ENCODE results near the gene HOMER3. TPM values are rescaled to one million over a fixed set of nuclear protein-coding genes. Genes with fewer than 3 reads are reported as not detected.
"Not testable (repeated sequence)": the region's sequence is repeated elsewhere in the genome, so short reads cannot be mapped to it uniquely, and the experiment has no call there.

Gene HOMER3
- total RNA-seq, 1 donor from 2014 or later = 14.1 TPM

DNA sequence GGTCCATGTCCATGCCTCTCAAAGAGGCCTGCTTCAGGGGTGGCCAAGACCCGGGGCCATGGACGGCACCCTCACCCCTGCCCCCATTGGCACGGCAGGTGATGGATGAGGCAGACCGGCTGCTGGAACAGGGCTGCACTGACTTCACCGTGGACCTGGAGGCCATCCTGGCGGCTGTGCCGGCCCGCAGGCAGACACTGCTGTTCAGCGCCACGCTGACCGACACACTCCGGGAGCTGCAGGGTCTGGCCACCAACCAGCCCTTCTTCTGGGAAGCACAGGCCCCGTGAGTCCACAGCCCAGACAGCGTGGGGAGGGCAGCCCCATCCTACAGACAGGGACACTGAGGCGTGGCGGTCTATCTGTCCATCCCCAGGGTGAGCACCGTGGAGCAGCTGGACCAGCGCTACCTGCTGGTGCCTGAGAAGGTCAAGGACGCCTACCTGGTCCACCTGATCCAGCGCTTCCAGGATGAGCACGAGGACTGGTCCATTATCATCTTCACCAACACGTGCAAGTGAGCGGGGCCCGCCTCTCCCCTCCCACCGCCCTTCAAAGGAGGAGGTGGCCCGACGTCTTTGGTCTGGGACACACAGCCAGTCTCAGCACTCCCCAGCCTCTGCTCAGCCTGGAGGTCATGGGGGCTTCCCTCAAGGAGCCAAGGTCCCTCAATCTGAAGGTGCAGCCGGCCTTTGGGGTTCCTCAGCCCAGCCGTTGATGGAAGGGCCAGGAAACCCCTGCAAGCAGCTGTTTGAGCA, 18.6 kb downstream of the HOMER3 start:
- no peak for ATAC-seq

DNA sequence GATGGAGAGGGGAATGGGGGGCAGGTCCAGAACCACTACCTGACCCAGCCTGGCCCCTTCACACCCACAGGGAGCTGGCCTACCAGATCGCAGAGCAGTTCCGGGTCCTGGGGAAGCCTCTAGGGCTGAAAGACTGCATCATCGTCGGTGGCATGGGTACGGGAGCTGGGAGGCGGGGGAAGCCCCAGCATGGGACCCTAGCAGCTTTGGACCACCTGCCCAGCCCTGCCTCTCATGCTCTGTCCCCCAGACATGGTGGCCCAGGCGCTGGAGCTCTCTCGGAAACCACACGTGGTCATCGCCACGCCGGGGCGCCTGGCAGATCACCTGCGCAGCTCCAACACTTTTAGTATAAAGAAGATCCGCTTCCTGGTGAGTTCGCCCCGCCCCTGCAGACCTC, 19.4 kb downstream of the HOMER3 start:
- ATAC-seq = no peak

DNA sequence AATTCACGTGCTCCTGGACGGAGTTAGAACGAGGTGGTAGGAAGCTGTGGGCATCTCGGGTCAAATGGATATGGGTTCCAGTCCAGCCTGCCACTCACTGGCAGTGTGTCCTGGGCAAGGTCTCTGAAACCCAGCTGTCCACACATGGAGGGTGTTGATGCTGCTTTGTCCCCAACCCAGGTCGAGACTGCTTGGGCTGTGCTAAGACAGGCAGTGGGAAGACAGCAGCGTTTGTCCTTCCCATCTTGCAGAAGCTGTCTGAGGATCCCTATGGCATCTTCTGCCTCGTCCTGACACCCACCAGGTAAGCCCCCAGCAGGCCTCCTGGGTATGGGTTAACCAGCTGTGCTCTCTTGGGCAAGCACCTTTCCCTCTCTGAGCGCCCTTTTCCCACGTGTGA, 20.6 kb downstream of the HOMER3 start:
- no peak for ATAC-seq

DNA sequence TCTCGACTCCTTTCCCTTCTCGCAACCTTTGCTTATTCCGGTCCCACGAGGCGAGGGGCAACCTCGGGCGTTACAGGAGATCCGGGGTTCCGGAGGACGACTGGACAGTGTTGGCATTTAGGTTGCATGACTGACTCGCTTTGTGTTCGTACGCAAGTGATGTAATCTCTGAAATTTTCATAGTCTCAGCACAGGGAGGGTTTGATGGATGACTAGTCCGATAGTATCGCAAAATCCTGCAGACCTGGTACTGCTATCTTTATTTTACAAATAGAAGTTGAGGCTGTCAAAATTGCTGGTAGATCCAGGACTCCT, 21.2 kb downstream of the HOMER3 start:
- no peak for ATAC-seq

DNA sequence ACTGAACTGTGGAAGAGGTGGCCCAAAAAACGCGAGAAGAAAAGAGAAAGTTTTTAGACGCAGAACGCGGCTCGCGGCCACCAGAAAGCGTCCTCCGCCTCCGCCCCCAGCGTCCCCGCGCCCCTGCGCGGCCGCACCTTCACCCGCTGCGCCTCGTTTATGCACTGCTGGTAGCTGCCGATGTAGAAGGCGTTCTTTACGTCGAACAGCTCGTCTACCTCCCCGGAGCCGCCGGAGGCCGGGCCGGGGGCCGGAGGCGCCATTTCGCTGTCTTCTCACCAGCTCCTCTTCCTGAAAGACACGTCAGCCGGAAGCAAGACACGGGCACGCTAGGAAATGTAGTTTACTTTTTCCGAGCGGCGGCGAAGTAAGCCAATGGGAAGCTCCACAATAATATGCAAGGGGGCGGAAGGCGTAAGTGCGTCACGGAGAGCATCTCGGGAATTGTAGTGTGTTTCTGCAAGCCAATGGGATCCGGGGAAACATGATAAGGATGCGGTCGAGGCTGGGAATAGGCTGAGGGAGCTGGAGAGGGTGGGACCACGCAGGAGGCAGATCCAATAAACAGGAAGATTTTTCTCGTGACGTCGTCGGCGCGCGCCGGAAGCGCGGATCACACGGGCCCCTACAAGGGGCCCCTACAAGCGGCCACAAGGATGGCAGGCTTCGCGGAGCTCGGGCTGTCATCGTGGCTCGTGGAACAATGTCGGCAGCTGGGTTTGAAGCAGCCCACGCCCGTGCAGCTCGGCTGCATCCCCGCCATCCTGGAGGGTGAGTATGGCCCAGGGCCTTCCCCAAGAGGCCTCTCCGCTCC, 21.7 kb downstream of the HOMER3 start, which contains the start of the genes COPE and DDX49:
COPE (minus strand) TSS at position 302 of the 814 bp plus-strand sequence; CDS start at position 263, 39 bp downstream.
DDX49 (plus strand) TSS at position 630 of the 814 bp plus-strand sequence; CDS start at position 657, 27 bp downstream.
- ATAC-seq = peak; percentile 98

DNA sequence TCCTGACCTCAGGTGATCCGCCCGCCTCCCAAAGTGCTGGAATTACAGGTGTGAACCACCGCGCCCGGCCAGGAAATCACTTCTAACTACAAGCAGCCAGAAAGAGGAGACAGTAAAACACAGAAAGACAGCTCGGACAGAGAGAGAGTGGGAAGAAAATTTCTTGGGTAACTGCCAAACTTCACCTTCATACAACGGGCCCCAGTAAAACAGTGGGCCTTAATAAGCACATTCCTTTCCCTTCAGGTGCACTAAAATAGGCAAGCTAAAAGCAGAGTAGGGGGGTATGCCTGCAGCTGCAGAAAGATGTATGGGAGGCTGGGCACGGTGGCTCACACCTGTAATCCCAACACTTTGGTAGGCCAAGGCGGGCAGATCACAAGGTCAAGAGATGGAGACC, 23.4 kb downstream of the HOMER3 start:
- not testable (repeated sequence) for ATAC-seq

DNA sequence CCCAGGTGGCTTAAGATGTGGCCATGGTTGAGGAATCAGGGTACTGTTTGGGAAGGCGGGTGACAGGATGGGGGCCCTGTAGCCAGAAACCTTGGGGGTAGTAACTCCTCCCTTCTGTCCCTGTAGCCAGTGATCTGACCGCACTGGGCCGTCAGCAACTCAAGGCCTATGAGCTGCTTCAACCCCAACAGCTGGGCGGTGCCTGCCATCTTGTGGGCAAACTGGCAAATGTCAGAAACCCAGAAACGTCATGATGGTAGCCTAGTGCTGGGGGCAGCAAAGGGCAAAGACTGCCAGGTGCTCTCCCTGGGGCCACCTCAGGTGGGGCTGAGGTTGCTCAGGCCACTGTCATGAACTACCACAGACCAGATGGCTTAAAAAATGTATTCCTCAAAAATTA, 25.4 kb downstream of the HOMER3 start:
- no peak for ATAC-seq

DNA sequence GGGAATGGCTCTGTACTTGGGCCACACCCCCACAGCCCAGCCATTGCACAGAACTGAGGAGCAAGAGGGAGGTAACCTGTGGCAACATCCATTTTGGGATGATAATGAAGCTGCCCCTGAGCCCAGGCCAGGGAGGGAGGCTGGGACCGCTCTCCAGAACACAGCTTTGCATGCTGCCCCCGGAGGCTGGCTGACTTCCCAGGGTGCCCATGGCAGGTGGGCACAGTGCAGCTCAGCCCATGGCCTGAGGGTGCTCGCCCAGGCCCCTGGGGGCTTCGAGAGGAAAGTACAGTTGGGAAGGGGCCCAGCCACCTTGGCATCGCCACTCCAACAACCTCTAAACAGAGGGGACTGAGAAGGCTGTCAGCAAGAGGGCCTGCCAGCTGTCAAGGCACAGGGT, 27.6 kb downstream of the HOMER3 start:
- ATAC-seq = no peak

DNA sequence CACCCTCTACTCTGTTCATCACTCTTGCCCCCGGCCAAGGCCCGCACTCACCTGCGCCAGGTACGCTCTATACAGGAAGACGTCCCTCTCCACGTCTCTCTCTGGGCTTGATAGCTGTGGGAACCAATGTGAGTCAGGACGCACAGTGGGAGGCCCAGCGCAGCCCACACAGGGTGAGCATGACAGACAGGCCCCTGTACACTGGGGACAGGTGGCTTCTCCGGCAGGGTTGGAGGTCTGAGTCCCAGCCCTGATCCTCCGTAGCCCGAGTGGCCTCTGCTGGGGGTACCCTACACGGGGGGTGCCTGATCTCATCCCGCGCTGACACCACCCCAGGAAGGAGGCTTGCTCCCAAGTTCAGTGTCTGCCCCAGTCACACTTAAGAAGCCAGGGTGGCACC, 28.1 kb downstream of the HOMER3 start:
- ATAC-seq = peak; percentile 20

DNA sequence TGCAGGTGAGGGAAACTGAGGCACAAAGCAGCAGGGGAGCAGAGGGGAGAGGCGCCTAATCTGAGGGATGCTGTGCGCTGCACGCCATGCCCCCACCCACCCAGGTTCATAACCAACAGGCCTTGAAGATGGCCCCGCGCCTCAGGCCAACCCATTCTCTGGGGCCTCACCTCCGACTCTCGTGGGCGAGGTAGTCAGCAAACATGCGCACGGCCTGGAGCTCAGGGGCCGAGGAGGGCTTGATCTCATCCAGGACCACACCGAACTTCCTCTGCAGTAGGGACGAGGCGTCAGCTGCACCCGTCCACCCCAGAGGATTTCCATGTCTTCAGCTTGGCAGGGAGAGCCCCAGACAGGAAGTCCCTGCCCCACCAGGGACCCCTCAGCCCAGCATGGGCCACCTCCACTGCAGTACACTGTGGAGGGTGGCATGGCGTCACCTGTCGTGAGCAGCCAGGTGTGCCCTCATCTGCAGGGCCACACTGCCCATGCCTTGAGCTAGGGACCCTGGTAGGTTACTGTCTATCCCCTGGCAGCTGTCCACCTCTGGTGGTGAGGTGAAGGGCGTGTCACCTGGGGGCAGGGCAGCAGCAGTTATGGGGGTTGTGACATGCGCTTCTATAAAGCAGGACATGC, 30.1 kb downstream of the HOMER3 start:
- peak; percentile 17 for ATAC-seq

DNA sequence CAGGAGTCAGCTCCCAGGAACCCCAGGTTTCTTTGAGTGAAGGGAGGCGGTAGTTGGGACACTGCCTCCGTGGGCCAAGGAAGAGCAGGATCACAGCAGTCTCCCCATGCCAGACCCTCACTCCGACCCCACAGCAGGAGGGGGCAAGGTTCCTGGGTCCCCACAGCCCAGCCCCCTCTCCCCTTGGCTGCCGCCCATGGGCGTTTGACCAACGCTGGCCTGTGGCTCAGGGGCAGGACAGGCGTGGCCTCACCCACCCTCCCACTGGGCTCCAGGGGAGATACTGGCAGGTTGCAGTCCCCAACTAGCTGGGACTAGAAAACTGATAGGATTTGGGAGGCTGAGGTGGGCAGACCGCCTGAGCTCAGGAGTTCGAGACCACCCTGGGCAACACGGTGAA, 31.0 kb downstream of the HOMER3 start:
- no peak for ATAC-seq

DNA sequence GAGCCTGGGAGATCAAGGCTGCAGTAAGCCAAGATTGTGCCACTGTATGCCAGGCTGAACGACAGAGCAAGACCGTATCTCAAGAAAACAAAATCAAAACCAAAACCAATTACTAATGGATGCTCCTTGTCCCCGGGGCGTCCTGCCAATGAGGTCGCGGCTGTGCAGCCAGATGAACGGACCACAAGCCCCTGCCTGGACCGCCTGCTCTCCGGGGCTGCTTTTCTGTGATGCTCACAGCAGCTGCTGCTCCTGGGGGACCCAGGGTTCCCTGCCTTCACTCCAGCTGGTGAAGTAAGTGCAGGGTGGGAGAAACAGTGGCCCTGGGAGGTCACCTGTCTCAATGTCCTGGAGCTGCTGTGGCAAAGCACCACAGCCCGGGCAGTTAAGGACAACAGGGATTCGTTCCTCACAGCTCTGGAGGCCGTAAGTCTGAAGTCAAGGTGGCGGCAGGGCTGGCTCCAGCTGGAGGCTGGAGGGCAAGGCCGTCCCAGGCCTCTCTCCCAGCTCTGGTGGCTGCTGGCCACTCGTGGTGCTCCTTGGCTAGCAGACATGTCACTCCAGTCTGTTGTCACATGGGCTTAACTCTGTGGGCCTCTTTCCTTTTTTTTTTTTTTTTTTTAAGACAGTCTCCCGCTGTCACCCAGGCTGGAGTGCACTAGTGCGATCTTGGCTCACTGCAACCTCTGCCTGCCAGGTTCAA, 31.9 kb downstream of the HOMER3 start:
- no peak for ATAC-seq

DNA sequence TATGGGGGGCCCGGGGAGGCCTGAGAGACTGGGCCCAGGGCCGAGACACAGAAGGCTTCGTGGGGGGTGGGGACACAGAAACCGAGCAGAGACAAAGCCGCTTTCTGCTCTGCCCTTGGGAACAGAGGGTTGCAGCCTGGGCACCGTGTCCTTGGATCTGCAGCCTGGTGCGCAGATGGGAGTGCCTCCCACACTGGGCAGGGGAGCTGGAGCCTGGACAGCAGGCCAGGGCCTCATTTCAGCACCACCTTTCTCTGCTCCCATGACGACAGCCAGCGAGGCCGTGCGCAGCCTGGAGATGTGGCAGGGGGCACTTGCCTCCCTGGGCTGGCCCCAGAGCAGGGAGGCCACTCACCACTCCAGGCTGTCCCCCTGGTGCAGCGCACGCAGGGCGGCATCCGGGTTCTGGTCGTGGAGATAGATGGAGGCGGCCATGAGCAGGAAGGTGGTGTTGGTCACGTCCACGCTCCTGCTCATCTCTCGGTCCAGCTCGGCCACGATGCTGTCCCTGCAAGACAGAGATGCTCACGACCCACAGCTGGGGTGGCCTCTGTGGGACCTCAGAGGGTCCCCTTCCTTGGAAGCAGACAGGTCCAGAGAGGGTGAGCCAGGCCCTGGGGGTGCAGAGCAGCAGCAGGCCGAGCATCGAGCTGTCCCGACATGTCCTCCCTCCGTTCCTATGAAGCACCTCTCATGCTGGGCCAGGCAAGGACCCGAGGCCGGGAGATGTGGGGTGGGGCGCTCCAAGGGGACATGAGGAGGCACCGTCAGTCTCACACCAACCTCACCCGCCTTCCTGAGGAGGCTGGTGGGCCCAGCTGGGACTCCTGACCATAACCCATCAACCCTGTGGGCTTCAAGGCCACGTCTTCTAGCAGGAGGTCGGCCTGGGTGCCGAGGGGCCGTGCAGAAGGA, 34.2 kb downstream of the HOMER3 start:
- ATAC-seq = no peak

DNA sequence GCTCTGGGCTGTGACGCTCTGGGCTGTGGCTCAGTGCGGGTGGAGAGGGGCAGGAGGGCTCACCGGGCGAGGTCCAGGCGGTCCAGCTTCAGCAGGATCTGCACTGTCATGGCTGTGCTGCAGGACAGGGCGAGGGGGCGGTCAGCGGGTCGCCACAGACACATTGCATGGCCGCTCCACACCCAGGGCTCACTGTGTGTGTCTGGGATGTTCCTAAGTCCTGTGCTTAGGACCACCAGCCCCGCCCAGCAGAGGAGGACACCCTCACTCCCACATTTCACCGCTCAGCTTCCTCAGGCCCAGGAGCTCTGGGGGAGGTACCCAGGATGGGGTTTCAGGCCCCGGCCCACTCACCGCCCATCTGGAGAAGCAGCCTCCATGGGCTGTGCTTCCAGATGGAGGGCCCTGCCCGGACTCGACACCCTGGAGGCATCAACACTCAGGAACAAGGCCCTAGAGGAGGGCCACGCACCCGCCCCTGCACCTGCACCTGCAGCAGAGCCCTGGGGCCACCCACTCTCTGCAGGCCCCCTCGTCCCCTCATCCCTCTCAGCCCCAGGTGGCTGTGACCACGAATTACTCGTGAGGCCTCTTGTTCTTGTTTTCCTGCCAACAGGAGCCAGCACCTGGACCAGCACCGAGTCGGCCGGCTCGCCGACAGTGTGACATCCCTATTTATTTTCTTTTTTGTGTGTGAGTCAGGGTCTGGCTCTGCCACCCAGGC, 35.3 kb downstream of the HOMER3 start:
- ATAC-seq = no peak

DNA sequence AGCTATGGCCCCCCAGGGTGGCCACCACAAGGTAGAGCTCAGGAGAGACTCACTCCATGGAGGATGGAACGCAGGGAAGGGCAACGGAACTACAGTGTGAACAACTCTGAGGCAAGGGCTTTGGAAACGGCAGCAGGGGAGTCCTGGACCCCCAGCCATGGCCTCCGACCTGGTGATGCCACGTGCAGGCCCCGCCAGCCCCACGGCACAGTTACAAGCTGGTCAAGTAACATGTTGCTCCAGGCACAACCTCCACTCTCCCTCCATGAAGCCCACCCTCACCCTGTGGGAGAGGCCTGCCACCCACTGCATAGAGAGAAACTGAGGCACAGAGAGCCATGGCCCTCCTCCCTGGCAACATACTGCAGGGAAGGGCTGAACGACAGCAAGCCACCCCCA, 36.0 kb downstream of the HOMER3 start:
- ATAC-seq = no peak

DNA sequence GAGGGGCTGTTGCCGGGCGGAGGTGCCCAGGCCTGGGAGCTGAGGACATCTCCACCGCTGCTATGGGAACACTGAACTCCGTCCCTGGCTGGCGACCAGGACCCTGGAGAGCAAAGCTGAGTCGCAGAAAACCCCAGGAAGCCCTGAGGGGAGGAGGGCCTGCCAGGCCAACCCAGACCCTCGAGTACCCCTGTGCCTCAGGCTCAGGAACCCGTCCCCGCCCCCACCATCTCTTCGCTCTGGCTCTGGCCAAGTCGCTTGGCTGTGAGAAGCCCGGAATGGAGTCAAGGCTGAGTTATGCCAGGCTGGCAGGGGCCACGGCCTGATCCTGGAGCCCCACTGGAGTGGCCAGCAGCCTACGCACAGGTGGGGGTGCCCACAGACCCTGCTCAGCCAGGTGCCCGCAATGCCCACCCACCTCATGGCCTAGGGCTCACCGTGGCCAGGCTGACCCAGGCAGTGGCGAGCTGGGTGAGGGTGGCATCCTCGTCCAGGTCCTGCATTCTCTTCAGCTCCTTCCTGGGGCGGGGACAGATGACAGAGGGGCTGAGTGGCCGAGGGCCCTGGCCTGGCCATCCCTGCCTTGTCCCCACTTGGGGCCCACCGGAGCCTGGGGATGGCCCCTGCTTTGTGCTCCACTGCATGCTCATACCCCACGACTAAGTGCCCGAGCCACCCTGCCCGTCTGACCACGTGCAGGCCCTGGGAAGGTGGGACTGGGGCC, 36.5 kb downstream of the HOMER3 start:
- ATAC-seq = no peak

DNA sequence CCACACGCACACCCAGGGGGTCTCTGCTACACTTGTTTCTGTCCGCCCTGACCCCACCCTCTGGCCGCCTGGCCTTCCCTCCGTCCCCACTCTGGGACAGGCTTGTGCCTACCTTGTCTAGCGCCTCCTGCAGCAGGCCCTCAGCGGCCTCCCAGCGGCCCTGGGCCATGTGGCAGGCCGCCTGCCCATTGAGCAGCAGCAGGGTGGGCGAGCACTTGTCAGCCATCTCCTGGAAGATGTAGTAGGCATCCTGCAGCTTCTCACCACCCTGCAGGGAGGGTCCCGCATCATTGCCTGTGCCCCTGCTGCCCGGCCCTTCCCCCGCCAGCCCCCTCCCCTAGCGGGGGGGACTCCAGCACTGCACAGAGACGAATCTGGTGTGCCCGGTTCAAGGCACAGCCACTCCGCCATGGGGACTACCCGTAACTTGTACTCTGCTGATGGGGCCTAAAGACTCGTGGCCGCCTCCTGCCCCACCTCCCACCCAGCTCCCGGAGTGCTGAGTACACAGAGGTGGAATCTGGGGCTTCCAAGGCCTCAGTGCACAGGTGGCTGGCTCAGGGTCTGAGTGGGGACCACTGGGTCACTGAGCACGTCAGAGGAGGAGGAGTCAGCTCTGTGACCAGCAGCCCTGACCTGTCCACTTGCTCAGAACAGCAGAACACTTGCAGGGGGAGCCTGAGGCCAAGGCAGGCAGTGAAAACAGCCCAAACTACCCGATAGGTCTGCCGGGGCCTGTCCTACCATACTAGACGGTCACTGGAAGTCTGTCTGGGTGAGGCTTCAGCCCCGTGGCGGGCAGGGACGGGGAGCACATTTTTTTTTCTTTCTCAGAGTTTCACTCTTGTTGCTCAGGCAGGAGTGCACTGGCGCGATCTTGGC, 37.6 kb downstream of the HOMER3 start:
- ATAC-seq = no peak

DNA sequence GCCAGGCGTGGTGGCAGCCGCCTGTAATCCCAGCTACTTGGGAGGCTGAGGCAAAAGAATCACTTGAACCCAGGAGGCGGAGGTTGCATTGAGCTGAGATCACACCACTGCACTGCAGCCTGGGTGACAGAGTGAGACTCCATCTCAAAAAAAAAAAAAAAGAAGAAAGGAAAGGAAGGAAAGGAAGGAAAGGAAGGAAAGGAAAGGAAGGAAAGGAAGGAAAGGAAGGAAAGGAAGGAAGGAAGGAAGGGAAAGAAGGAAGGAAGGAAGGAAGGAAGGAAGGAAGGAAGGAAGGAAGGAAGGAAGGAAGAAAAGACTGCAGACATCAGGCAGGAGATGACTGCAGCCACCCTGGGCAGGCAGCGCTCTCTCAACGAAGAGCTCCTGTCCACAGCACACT, 38.5 kb downstream of the HOMER3 start:
- ATAC-seq = not testable (repeated sequence)

DNA sequence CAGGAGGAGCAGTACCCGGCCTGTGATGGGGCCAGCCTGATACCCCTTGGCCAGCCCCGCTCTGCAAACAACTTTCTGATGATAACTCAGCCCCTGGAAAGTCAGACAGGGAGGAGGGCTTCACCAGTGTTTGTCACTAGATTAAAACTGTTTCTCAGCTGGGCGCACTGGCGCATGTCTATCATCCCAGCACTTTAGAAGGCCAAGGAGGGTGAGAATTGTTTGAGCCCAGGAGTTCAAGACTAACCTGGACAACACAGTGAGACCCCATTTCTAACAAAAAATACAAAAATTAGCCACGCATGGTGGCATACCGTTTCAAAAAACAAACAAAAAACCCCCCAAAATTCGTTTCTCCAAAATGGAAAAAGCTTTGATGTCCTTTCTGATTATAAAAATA, 39.5 kb downstream of the HOMER3 start:
- no peak for ATAC-seq
